Endothelial cell of umbilical vein (primary cell): ENCODE measurements around the gene CCDC12. TPM values are rescaled to one million over a fixed set of nuclear protein-coding genes. Genes with fewer than 3 reads are reported as not detected.

ENCODE experiments used
- BruUV-seq: library from RNA; stranded (reverse); fragments of 400-500 nt; replicated peaks from 2 replicates; lab custom pipeline; 2021; lab: Mats Ljungman, UMichigan
- CTCF ChIA-PET: fragments of 300-600, 350-600 bp; sonication (Branson Sonifier 250); formaldehyde crosslinking; loops from one replicate; lab custom pipeline; 2021; ENCODE audit warnings: antibody characterized with exemption, inconsistent platforms; lab: Charles Lee
- POLR2A ChIA-PET: fragments of 300-600, 350-600 bp; sonication (Branson Sonifier 250); formaldehyde crosslinking; loops from one replicate; lab custom pipeline; 2021; ENCODE audit warnings: antibody characterized with exemption, inconsistent platforms; lab: Charles Lee
- DNase-seq: peaks from one replicate; pipeline ENCODE4 v3.0.0-alpha.2; 2011; ENCODE audit warnings: low read depth, low spot score
- FAIRE-seq: peaks from 2 replicates; lab custom pipeline; 2011; peaks lifted over from hg19 to GRCh38; lab: Jason Lieb, UNC
- H2AFZ ChIP-seq: 2 replicates; pipeline ENCODE4 v1.6.0; 2012; ENCODE audit warnings: low read depth, low read length, control low read depth, inconsistent platforms
- H3K27ac ChIP-seq: 2 replicates; pipeline ENCODE4 v1.5.1; 2011; ENCODE audit warnings: low read depth, mild to moderate bottlenecking, control low read depth, low read length, moderate library complexity; ENCODE audit not compliant: insufficient read depth
- H3K27me3 ChIP-seq, 2 experiments: 2 replicates each; pipeline versions ENCODE4 v1.6.0 to v1.6.1; 2011; ENCODE audit warnings: low read length in 2 of 2, mixed read lengths in 1 of 2; ENCODE audit not compliant: control insufficient read depth in 2 of 2, insufficient read depth in 2 of 2
- H3K36me3 ChIP-seq, 2 experiments: 2 replicates in 1 of 2; 3 replicates in 1 of 2; pipeline ENCODE4 v1.5.1; 2011; ENCODE audit warnings: low read length in 2 of 2, mild to moderate bottlenecking in 1 of 2, moderate library complexity in 1 of 2; ENCODE audit not compliant: control insufficient read depth in 2 of 2, insufficient read depth in 2 of 2; ENCODE audit errors: extremely low read depth in 1 of 2
- H3K4me1 ChIP-seq: 3 replicates; pipeline ENCODE4 v1.5.1; 2011; ENCODE audit warnings: mild to moderate bottlenecking, low read length; ENCODE audit not compliant: control insufficient read depth, insufficient read depth; ENCODE audit errors: extremely low read depth
- H3K4me2 ChIP-seq: 2 replicates; pipeline ENCODE4 v1.6.1; 2011; ENCODE audit warnings: low read length, control low read depth, mixed read lengths; ENCODE audit not compliant: insufficient read depth
- H3K4me3 ChIP-seq, 3 experiments: fragments of 200-600 bp in 1 of 3; sonication (generic), shearing (Covaris generic) in 1 of 3; replicated peaks in 1 of 3; 2 replicates each; pipeline ENCODE4 v1.5.1; 2011 to 2016; ENCODE audit warnings: control low read depth in 3 of 3, low read length in 3 of 3, mild to moderate bottlenecking in 2 of 3, inconsistent platforms in 1 of 3, low read depth in 1 of 3, moderate library complexity in 1 of 3; ENCODE audit not compliant: insufficient read depth in 1 of 3
- H3K79me2 ChIP-seq: 2 replicates; pipeline ENCODE4 v1.6.0; 2012; ENCODE audit warnings: low read length, inconsistent platforms; ENCODE audit not compliant: control insufficient read depth, insufficient read depth
- H3K9ac ChIP-seq: replicated peaks from 2 replicates; pipeline ENCODE3; 2011; ENCODE audit warnings: low read length, control low read depth; ENCODE audit not compliant: insufficient read depth; ENCODE audit errors: extremely low read depth
- H3K9me1 ChIP-seq: replicated peaks from 3 replicates; pipeline ENCODE4 v1.6.0; 2011; ENCODE audit warnings: mild to moderate bottlenecking, low read length; ENCODE audit not compliant: control insufficient read depth, insufficient read depth; ENCODE audit errors: extremely low read depth
- H3K9me3 ChIP-seq: replicated peaks from 2 replicates; pipeline ENCODE4 v1.5.1; 2012; ENCODE audit warnings: low read length, inconsistent platforms; ENCODE audit not compliant: control insufficient read depth, insufficient read depth
- H4K20me1 ChIP-seq: replicated peaks from 2 replicates; pipeline ENCODE3; 2011; ENCODE audit warnings: mild to moderate bottlenecking, low read length; ENCODE audit not compliant: control insufficient read depth, insufficient read depth; ENCODE audit errors: extremely low read depth
- CTCF ChIP-seq, 2 donors: IDR thresholded peaks; 1 replicate in 1 of 2; 2 replicates in 1 of 2; pipeline ENCODE4 v1.5.1; 2011; ENCODE audit warnings: low read length in 2 of 2, mild to moderate bottlenecking in 2 of 2, moderate library complexity in 2 of 2, control low read depth in 1 of 2, inconsistent platforms in 1 of 2, low read depth in 1 of 2; ENCODE audit not compliant: insufficient read depth in 1 of 2; ENCODE audit errors: extremely low read depth in 1 of 2
- EZH2 ChIP-seq: IDR thresholded peaks from 2 replicates; pipeline ENCODE4 v1.6.1; 2012; ENCODE audit warnings: borderline replicate concordance, low read depth, mild to moderate bottlenecking, moderate library complexity, low read length, inconsistent platforms; ENCODE audit not compliant: severe bottlenecking
- FOS ChIP-seq: IDR thresholded peaks from 2 replicates; pipeline ENCODE4 v1.6.1; 2011; ENCODE audit warnings: mild to moderate bottlenecking, low read length, moderate library complexity, borderline replicate concordance; ENCODE audit not compliant: insufficient read depth
- GATA2 ChIP-seq: IDR thresholded peaks from 2 replicates; pipeline ENCODE4 v1.7.0; 2011; ENCODE audit warnings: low read depth, mild to moderate bottlenecking, moderate library complexity, mixed read lengths, low read length; ENCODE audit not compliant: insufficient read length, insufficient read depth
- JUN ChIP-seq: IDR thresholded peaks from 2 replicates; pipeline ENCODE4 v1.6.1; 2011; ENCODE audit warnings: borderline replicate concordance, low read depth; ENCODE audit not compliant: insufficient read length, insufficient read depth
- MAX ChIP-seq: IDR thresholded peaks from 2 replicates; pipeline ENCODE4 v1.6.1; 2011; ENCODE audit not compliant: insufficient read depth, insufficient read length
- MYC ChIP-seq: IDR thresholded peaks from one replicate; pipeline ENCODE4 v1.6.1; 2011; ENCODE audit warnings: mild to moderate bottlenecking, low read depth, low read length
- POLR2A ChIP-seq: IDR thresholded peaks from 2 replicates; pipeline ENCODE4 v1.6.1; 2012; ENCODE audit warnings: low read depth, mild to moderate bottlenecking, control low read depth, low read length
- POLR2AphosphoS5 ChIP-seq: IDR thresholded peaks from 2 replicates; pipeline ENCODE4 v1.6.1; 2012; ENCODE audit warnings: low read depth, mild to moderate bottlenecking, control low read depth, low read length, moderate library complexity; ENCODE audit not compliant: insufficient read depth
- dilution Hi-C: fragments of 300-500 bp; cut with MboI; formaldehyde crosslinking; loops from one replicate; pipeline ENCODE4 v1.15.0; 2019; ENCODE audit warnings: low sequenced_read_pairs; ENCODE audit not compliant: extremely low pct_ligation_motif_present
- intact Hi-C: fragments of 100-400 bp; cut with micrococcal nuclease; formaldehyde crosslinking; loops from one replicate; pipeline ENCODE4 v1.10.0; 2022
- polyA plus RNA-seq, 4 experiments: library from polyadenylated mRNA; depleted of rRNA in 3 of 4; stranded (reverse) in 3 of 4; unstranded in 1 of 4; fragments of >200 nt; gene quantifications; 2 replicates each; pipeline versions ENCODE4 v1.2.1 to v1.2.3, GENCODE V29; 2011 to 2012; ENCODE audit warnings: missing spikeins in 1 of 4
- total RNA-seq: library from RNA; stranded (reverse); gene quantifications from 2 replicates; pipeline ENCODE4 v1.2.3, GENCODE V29; 2021

Gene CCDC12
- total and polyA plus RNA-seq, 2 donors (not counting 3 experiments of a cell fraction or from before 2014, with no cell fraction given) = 35.1 to 50.5 TPM

GRCh38 chr3:46900007-46900292, 76.6 kb downstream of the CCDC12 start:
- H2AFZ ChIP-seq = no peak overlapping the region

GRCh38 chr3:46899151-46900006, 77.2 kb downstream of the CCDC12 start:
- peaks cover 8% of the 10 kb centered on the region for H3K4me1 ChIP-seq
- no peaks in the 10 kb centered on the region for H3K36me3 ChIP-seq
- H4K20me1 ChIP-seq = no peaks in the 10 kb centered on the region
- DNase-seq = no peak
- no peaks in the 10 kb centered on the region for H3K9me1 ChIP-seq
- BruUV-seq = no TSS peak
- H3K27me3 ChIP-seq = no peaks in the 10 kb centered on the region
- CTCF ChIA-PET = interaction anchor here (1.0 to 2.4 kb wide), 8 partner anchors 10 to 424 kb away, joined by 3 to 15 read pairs (median 3); no protein-coding TSS in a partner anchor
- no peak for TF ChIP-seq MYC
- TF ChIP-seq EZH2 = no peak
- TF ChIP-seq JUN = no peak
- no peak for TF ChIP-seq POLR2A
- no peak for TF ChIP-seq FOS
- no peak for TF ChIP-seq MAX
- TF ChIP-seq CTCF (IDR thresholded peaks at IDR 0.05; ENCODE audit: extremely low read depth in 1 of 2, insufficient read depth in 1 of 2, low read depth in 1 of 2, low read length in 2 of 2) = no peak
- no peak for TF ChIP-seq GATA2
- TF ChIP-seq POLR2AphosphoS5 = no peak
- no peak overlapping the region for H3K9ac ChIP-seq
- no peak overlapping the region for H3K27ac ChIP-seq
- H3K79me2 ChIP-seq = no peaks in the 10 kb centered on the region
- dilution Hi-C loops = no loop called here
- H3K9me3 ChIP-seq = no peaks in the 10 kb centered on the region
- intact Hi-C loops = loop anchor here (10.0 kb wide), 1 partner anchor 415 kb away; no protein-coding TSS in a partner anchor
- no peak overlapping the region for H3K4me2 ChIP-seq
- FAIRE-seq = no peak
- peak overlapping the region; percentile 43 for H2AFZ ChIP-seq
- H3K4me3 ChIP-seq = no peak overlapping the region
- POLR2A ChIA-PET = no interaction called here

More at GRCh38 chr3:46900007-46900292, 76.6 kb downstream of the CCDC12 start:
- H3K4me3 ChIP-seq = no peak overlapping the region
- no peaks in the 10 kb centered on the region for H3K9me3 ChIP-seq
- dilution Hi-C loops (no loop called here), intact Hi-C loops (no loop called here)
- no peak overlapping the region for H3K27ac ChIP-seq
- ChIA-PET CTCF (interaction anchor here (2.4 kb wide), 1 partner anchor 9 kb away, joined by 15 read pairs; no protein-coding TSS in a partner anchor), POLR2A (no interaction called here)
- FAIRE-seq (no peak), DNase-seq (no peak)
- no TSS peak for BruUV-seq
- no peaks in the 10 kb centered on the region for H4K20me1 ChIP-seq
- TF ChIP-seq EZH2 (no peak), JUN (no peak)
- no peak overlapping the region for H3K4me2 ChIP-seq
- H3K79me2 ChIP-seq = no peaks in the 10 kb centered on the region
- H3K27me3 ChIP-seq = no peaks in the 10 kb centered on the region
- H3K4me1 ChIP-seq = peaks cover 8% of the 10 kb centered on the region
- H3K9me1 ChIP-seq = no peaks in the 10 kb centered on the region
- no peak overlapping the region for H3K9ac ChIP-seq
- H3K36me3 ChIP-seq = no peaks in the 10 kb centered on the region
